IMR-90 (cell line): Measurements from ENCODE around the gene TTC5. TPM values are rescaled to one million over a fixed set of nuclear protein-coding genes. Genes with fewer than 3 reads are reported as not detected.

Source experiments
- ATAC-seq: fragments of 200-7000 bp; cut with Tn5 transposase; 2 replicates; pipeline ENCODE4 v1.9.1; 2020; ENCODE audit warnings: low read depth, mild to moderate bottlenecking, moderate library complexity
- BruUV-seq: library from RNA; stranded (reverse); fragments of 400-500 nt; replicated peaks from 2 replicates; lab custom pipeline; 2021; lab: Mats Ljungman, UMichigan
- CTCF ChIA-PET: fragments of 300-600 bp; formaldehyde crosslinking; extraction: SDS; loops from one replicate; lab custom pipeline; 2021; ENCODE audit warnings: antibody characterized with exemption; lab: Yijun Ruan, JAX
- POLR2A ChIA-PET: fragments of 300-600 bp; sonication (Branson Sonifier 250); formaldehyde crosslinking; loops from one replicate; lab custom pipeline; 2022; ENCODE audit warnings: antibody characterized with exemption; ENCODE audit not compliant: unreplicated experiment; lab: Charles Lee
- DNase-seq: peaks from one replicate; pipeline ENCODE4 v3.0.0; 2013
- H2AFZ ChIP-seq: replicated peaks from 2 replicates; pipeline ENCODE3; 2013; ENCODE audit warnings: low read length, mild to moderate bottlenecking; ENCODE audit not compliant: poor library complexity
- H2AK5ac ChIP-seq: 2 replicates; pipeline ENCODE4 v1.6.1; 2013; ENCODE audit warnings: low read depth, low read length, inconsistent platforms
- H2AK9ac ChIP-seq: replicated peaks from 2 replicates; pipeline ENCODE3; 2013; ENCODE audit warnings: mild to moderate bottlenecking, low read depth, low read length, moderate library complexity; ENCODE audit not compliant: poor library complexity
- H2BK120ac ChIP-seq: 2 replicates; pipeline ENCODE4 v1.6.1; 2013; ENCODE audit warnings: low read depth, low read length, inconsistent platforms
- H2BK15ac ChIP-seq: 3 replicates; pipeline ENCODE4 v1.6.1; 2013; ENCODE audit warnings: low read depth, low read length, inconsistent platforms
- H2BK20ac ChIP-seq: 2 replicates; pipeline ENCODE4 v1.6.1; 2013; ENCODE audit warnings: low read depth, mild to moderate bottlenecking, inconsistent platforms, low read length, moderate library complexity
- H2BK5ac ChIP-seq: 2 replicates; pipeline ENCODE4 v1.6.1; 2013; ENCODE audit warnings: mild to moderate bottlenecking, low read depth, low read length, inconsistent platforms; ENCODE audit not compliant: poor library complexity, severe bottlenecking
- H3K14ac ChIP-seq: replicated peaks from 2 replicates; pipeline ENCODE4 v1.6.1; 2013; ENCODE audit warnings: low read depth, low read length, inconsistent platforms
- H3K18ac ChIP-seq: 2 replicates; pipeline ENCODE4 v1.6.1; 2013; ENCODE audit warnings: low read depth, low read length, control low read depth
- H3K23ac ChIP-seq: 2 replicates; pipeline ENCODE4 v1.6.1; 2013; ENCODE audit warnings: low read depth, low read length, inconsistent platforms
- H3K27ac ChIP-seq: 2 replicates; pipeline ENCODE4 v1.5.1; 2013; ENCODE audit warnings: mild to moderate bottlenecking, control low read depth, low read length; ENCODE audit not compliant: insufficient read depth
- H3K27me3 ChIP-seq: 2 replicates; pipeline ENCODE4 v1.6.1; 2013; ENCODE audit warnings: low read length; ENCODE audit not compliant: control insufficient read depth, insufficient read depth
- H3K36me3 ChIP-seq: 2 replicates; pipeline ENCODE4 v1.6.1; 2013; ENCODE audit warnings: low read length, mixed read lengths; ENCODE audit not compliant: control insufficient read depth, insufficient read depth
- H3K4ac ChIP-seq: 2 replicates; pipeline ENCODE4 v1.6.1; 2013; ENCODE audit warnings: low read depth, low read length, inconsistent platforms
- H3K4me1 ChIP-seq: 2 replicates; pipeline ENCODE4 v1.6.1; 2013; ENCODE audit warnings: low read length, mixed read lengths; ENCODE audit not compliant: control insufficient read depth, insufficient read depth
- H3K4me2 ChIP-seq: 2 replicates; pipeline ENCODE4 v1.6.1; 2013; ENCODE audit warnings: low read depth, mild to moderate bottlenecking, control low read depth, low read length, moderate library complexity
- H3K4me3 ChIP-seq: 2 replicates; pipeline ENCODE4 v1.5.1; 2013; ENCODE audit warnings: low read depth, mild to moderate bottlenecking, control low read depth, low read length, moderate library complexity; ENCODE audit not compliant: insufficient read depth
- H3K56ac ChIP-seq: 2 replicates; pipeline ENCODE4 v1.6.1; 2013; ENCODE audit warnings: low read length, inconsistent platforms; ENCODE audit not compliant: insufficient read depth; ENCODE audit errors: extremely low read depth
- H3K79me1 ChIP-seq, 2 experiments: 2 replicates each; pipeline ENCODE4 v1.6.1; 2013; ENCODE audit warnings: low read length in 2 of 2, inconsistent platforms in 1 of 2, low read depth in 1 of 2
- H3K9ac ChIP-seq: 2 replicates; pipeline ENCODE4 v1.6.1; 2013; ENCODE audit warnings: low read depth, low read length, control low read depth
- H3K9me1 ChIP-seq: 2 replicates; pipeline ENCODE4 v1.6.1; 2013; ENCODE audit warnings: low read length, inconsistent platforms; ENCODE audit not compliant: insufficient read depth
- H3K9me3 ChIP-seq: 2 replicates; pipeline ENCODE4 v1.6.1; 2013; ENCODE audit warnings: low read length; ENCODE audit not compliant: control insufficient read depth, insufficient read depth
- H4K20me1 ChIP-seq: 2 replicates; pipeline ENCODE4 v1.6.1; 2013; ENCODE audit warnings: low read length, inconsistent platforms; ENCODE audit not compliant: insufficient read depth
- H4K5ac ChIP-seq: 2 replicates; pipeline ENCODE4 v1.6.1; 2013; ENCODE audit warnings: mild to moderate bottlenecking, low read depth, low read length, control low read depth
- H4K8ac ChIP-seq, 2 experiments: 2 replicates each; pipeline ENCODE4 v1.6.1; 2013; ENCODE audit warnings: low read depth in 2 of 2, low read length in 2 of 2, control low read depth in 1 of 2, inconsistent platforms in 1 of 2
- H4K91ac ChIP-seq: 2 replicates; pipeline ENCODE4 v1.6.1; 2013; ENCODE audit warnings: low read depth, low read length, inconsistent platforms; ENCODE audit not compliant: insufficient read depth
- CEBPB ChIP-seq: IDR thresholded peaks from 2 replicates; pipeline ENCODE4 v1.6.1; 2012; ENCODE audit warnings: low read depth, low read length, improper control_type of control experiment
- ELK1 ChIP-seq: fragments of 150-350 bp; IDR thresholded peaks from 2 replicates; pipeline ENCODE4 v1.6.1; 2016; ENCODE audit warnings: low read depth, mild to moderate bottlenecking, low read length, moderate library complexity, borderline replicate concordance
- FOS ChIP-seq: fragments of 150-350 bp; IDR thresholded peaks from 2 replicates; pipeline ENCODE4 v1.6.1; 2016; ENCODE audit warnings: low read depth, low read length
- MAFK ChIP-seq: IDR thresholded peaks from 2 replicates; pipeline ENCODE4 v1.6.1; 2012; ENCODE audit warnings: low read depth, low read length, improper control_type of control experiment
- POLR2A ChIP-seq: IDR thresholded peaks from 2 replicates; pipeline ENCODE4 v1.6.1; 2012; ENCODE audit warnings: mild to moderate bottlenecking, low read depth, low read length
- RAD21 ChIP-seq: IDR thresholded peaks from 2 replicates; pipeline ENCODE4 v1.6.1; 2012; ENCODE audit warnings: low read length, improper control_type of control experiment
- RFX5 ChIP-seq: IDR thresholded peaks from 2 replicates; pipeline ENCODE4 v1.8.0; 2012; ENCODE audit warnings: low read depth, mild to moderate bottlenecking, low read length, moderate library complexity
- SMC3 ChIP-seq: fragments of 150-350 bp; IDR thresholded peaks from 2 replicates; pipeline ENCODE4 v1.6.1; 2016; ENCODE audit warnings: low read depth, mild to moderate bottlenecking, antibody characterized with exemption, low read length, moderate library complexity
- USF2 ChIP-seq: fragments of 150-350 bp; IDR thresholded peaks from 2 replicates; pipeline ENCODE4 v1.6.1; 2017; ENCODE audit warnings: mild to moderate bottlenecking, antibody characterized with exemption, low read length, low read depth
- WGBS, 2 experiments: methylation state at CpG; one replicate each; pipeline versions ENCODE4 v1.1.5 to v1.1.7; 2013; ENCODE audit warnings: missing lambda C conversion rate in 2 of 2; ENCODE audit not compliant: insufficient read length in 1 of 2; ENCODE audit errors: extremely low coverage in 2 of 2; 5-methylcytosine and 5-hydroxymethylcytosine counted together
- dilution Hi-C: fragments of 300-500 bp; cut with HindIII; formaldehyde crosslinking; loops from one replicate; pipeline ENCODE4 v1.14.3; 2018; ENCODE audit warnings: low sequenced_read_pairs; ENCODE audit not compliant: unreplicated experiment
- in situ Hi-C: fragments of 300-500 bp; cut with MboI; formaldehyde crosslinking; loops from 3 replicates; pipeline ENCODE4 v1.14.3; 2019; ENCODE audit warnings: low sequenced_read_pairs, inconsistent platforms, mixed read lengths
- intact Hi-C: fragments of 100-400 bp; cut with micrococcal nuclease; formaldehyde crosslinking; loops from 2 replicates; pipeline ENCODE4 v1.10.0; 2022
- polyA plus RNA-seq, 3 experiments: library from polyadenylated mRNA; depleted of rRNA; stranded (reverse); fragments of >200 nt; gene quantifications; 2 replicates each; pipeline ENCODE4 v1.2.3, GENCODE V29; 2012; ENCODE audit warnings: low replicate concordance in 1 of 3
- total RNA-seq: library from RNA; depleted of rRNA; stranded (reverse); fragments of >200 nt; gene quantifications from 2 replicates; pipeline ENCODE4 v1.2.3, GENCODE V29; 2012

Gene TTC5
- total and polyA plus RNA-seq, 2 of the 4 experiments (the other 2 are of a cell fraction) = 9.8 to 29.4 TPM

GRCh38 chr14:20262642-20263128 lies 43.1 kb downstream of the TTC5 start:
- POLR2A ChIA-PET = no interaction called here
- in situ Hi-C loops = no loop called here
- ATAC-seq (peak; percentile 61), DNase-seq (peak; percentile 46)
- Histone ChIP-seq H3K27ac (no peak overlapping the region), H4K5ac (no peak overlapping the region), H2AK9ac (no peak overlapping the region), H3K4me3 (no peak overlapping the region), H3K4ac (no peak overlapping the region; the same call in 1 of the 2 replicates), H4K20me1 (no peaks in the 10 kb centered on the region), H2BK15ac (no peak overlapping the region), H2AFZ (peak overlapping the region; percentile 16), H2AK5ac (no peak overlapping the region), H3K9me3 (no peaks in the 10 kb centered on the region), H2BK5ac (no peak overlapping the region), H3K4me2 (no peak overlapping the region), H3K14ac (no peak overlapping the region), H3K23ac (no peak overlapping the region), H2BK120ac (no peak overlapping the region), H3K36me3 (no peaks in the 10 kb centered on the region), H3K27me3 (no peaks in the 10 kb centered on the region), H3K56ac (no peak overlapping the region), H3K9me1 (no peaks in the 10 kb centered on the region; the same call in 1 of the 2 replicates), H3K79me1 (no peaks in the 10 kb centered on the region), H4K91ac (no peak overlapping the region), H2BK20ac (no peak overlapping the region; the same call in 1 of the 2 replicates), H3K9ac (no peak overlapping the region), H3K18ac (no peak overlapping the region), H4K8ac (peak overlapping the region in 1 of 2 experiments; percentile 40; a peak in 1 of 4 replicates), H3K4me1 (no peaks in the 10 kb centered on the region)
- TF ChIP-seq POLR2A = no peak
- no peak for TF ChIP-seq RFX5
- TF ChIP-seq CEBPB = peak; percentile 71
- TF ChIP-seq FOS = no peak
- TF ChIP-seq SMC3 = no peak
- TF ChIP-seq USF2 = no peak
- TF ChIP-seq ELK1 = no peak
- TF ChIP-seq MAFK = no peak
- TF ChIP-seq RAD21 = no peak
- WGBS, 2 experiments = no CpG with 5 or more reads among the region's 3 CpGs
- BruUV-seq = no TSS peak
- intact Hi-C loops = no loop called here
- CTCF ChIA-PET = interaction anchor here (0.8 kb wide), 1 partner anchor 320 kb away, joined by 3 read pairs; no protein-coding TSS in a partner anchor
- dilution Hi-C loops = no loop called here
